ENCODE data around the gene RRP7A. TPM values are rescaled to one million over a fixed set of nuclear protein-coding genes. Genes with fewer than 3 reads are reported as not detected.
A peak's percentile ranks its signal among the peaks of the same experiment; 100 is the strongest.

The RRP7A gene
- total RNA-seq, 1 experiment from 2014 or later: 101 TPM

- H4K91ac ChIP-seq (ENCODE audit: insufficient read length, low read depth, low read length): no peak overlapping the region
- no peak for TF ChIP-seq CTCF (conservative IDR thresholded peaks at IDR 0.05)
Observed at GRCh38 chr22:42561856-42562255, 42.3 kb upstream of the RRP7A start.

More at GRCh38 chr22:42561856-42562255, 42.3 kb upstream of the RRP7A start:
- H2BK20ac ChIP-seq (ENCODE audit: low read depth, low read length, poor library complexity, severe bottlenecking): no peak overlapping the region
- no peak overlapping the region for H3K23ac ChIP-seq (ENCODE audit: insufficient read length, low read depth, low read length)
- H2BK120ac ChIP-seq (ENCODE audit: low read depth, low read length, poor library complexity, severe bottlenecking): no peak overlapping the region
- H3K18ac ChIP-seq (ENCODE audit: insufficient read length, low read depth, low read length): no peak overlapping the region
- H3K14ac ChIP-seq (ENCODE audit: insufficient read depth, low read length): no peak overlapping the region
- H4K20me1 ChIP-seq (ENCODE audit: control insufficient read depth, insufficient read depth, insufficient read length): no peaks in the 10 kb centered on the region
- no peak overlapping the region for H4K5ac ChIP-seq (ENCODE audit: insufficient read length, low read depth, low read length)
- no peak overlapping the region for H2BK12ac ChIP-seq (ENCODE audit: insufficient read length, low read depth, low read length)
- H3K27me3 Mint-ChIP-seq (ENCODE audit: low read depth): peaks cover 35% of the 10 kb centered on the region
- no peak overlapping the region for H3K9ac ChIP-seq (ENCODE audit: extremely low read depth, insufficient read length, low read length)
- peak; percentile 19 for DNase-seq
- peaks cover 0 to 9% (median 3%) of the 10 kb centered on the region in 3 experiments; a peak in 5 of 7 replicates for H3K36me3 Mint-ChIP-seq (ENCODE audit: insufficient read depth in 1 of 3, low read depth in 3 of 3)
- H3K4me3 Mint-ChIP-seq: no peak overlapping the region
- H3K27me3 ChIP-seq (ENCODE audit: insufficient read depth, low read length): no peaks in the 10 kb centered on the region
- H3K4ac ChIP-seq (ENCODE audit: low read depth, low read length): no peak overlapping the region
- H3K23me2 ChIP-seq (ENCODE audit: insufficient read length, low read depth, low read length, poor library complexity, severe bottlenecking): no peaks in the 10 kb centered on the region
- no peak overlapping the region for H2BK5ac ChIP-seq (ENCODE audit: insufficient read length, low read length)
- H3K27ac Mint-ChIP-seq: no peak overlapping the region; a peak in 1 of 7 replicates
- no peak overlapping the region for H3K4me2 ChIP-seq (ENCODE audit: insufficient read depth, insufficient read length, low read length)
- H3K27ac ChIP-seq (ENCODE audit: insufficient read length, low read depth, low read length): no peak overlapping the region
- H4K8ac ChIP-seq (replicated peaks; ENCODE audit: insufficient read length, low read depth, low read length): no peak overlapping the region
- H3K9me3 Mint-ChIP-seq: peaks cover 0 to 3% of the 10 kb centered on the region in 2 experiments; a peak in 1 of 5 replicates
- no peak overlapping the region for H2AK5ac ChIP-seq (ENCODE audit: insufficient read length, low read length)
- no CpG with 5 or more reads among the region's 5 CpGs for WGBS (ENCODE audit: extremely low coverage, insufficient read length, low lambda C conversion rate)
- H2BK15ac ChIP-seq (ENCODE audit: low read depth, low read length): no peak overlapping the region
- H3K79me2 ChIP-seq (ENCODE audit: insufficient read depth, low read length): no peaks in the 10 kb centered on the region
- H3T11ph ChIP-seq (ENCODE audit: low read length): no peak overlapping the region
- no peaks in the 10 kb centered on the region for H3K79me1 ChIP-seq (ENCODE audit: insufficient read depth, low read depth, low read length, poor library complexity, severe bottlenecking)
- no peaks in the 10 kb centered on the region for H3K9me3 ChIP-seq (ENCODE audit: control insufficient read depth, low read depth, low read length)
- no peak overlapping the region for H2AFZ ChIP-seq (ENCODE audit: low read length)
- peaks cover 9 to 21% of the 10 kb centered on the region in 2 experiments for H3K4me1 Mint-ChIP-seq
- H3K56ac ChIP-seq (ENCODE audit: insufficient read length, low read depth, low read length): no peak overlapping the region
- peaks cover 4% of the 10 kb centered on the region; the same call in 1 of the 2 replicates for H3K4me1 ChIP-seq (ENCODE audit: insufficient read depth, low read length)

Measured in H9 (cell line).